Ovary (tissue), 3 donors: ENCODE data around the gene BOK.

Experiments used
- CTCF ChIP-seq, 3 donors: fragments of 450-650 bp in 2 of 3; fragments of 200-600 bp in 1 of 3; IDR thresholded peaks; one replicate each; pipeline versions ENCODE4 v1.5.1 to v1.8.0; 2016 to 2022; ENCODE audit warnings: antibody characterized with exemption in 3 of 3, mild to moderate bottlenecking in 1 of 3
- EP300 ChIP-seq: sonication (generic); formaldehyde crosslinking; IDR thresholded peaks from one replicate; pipeline ENCODE4 v1.6.1; 2017; ENCODE audit warnings: antibody characterized with exemption
- POLR2A ChIP-seq: fragments of 450-650 bp; IDR thresholded peaks from one replicate; pipeline ENCODE4 v1.6.1; 2017; ENCODE audit warnings: antibody characterized with exemption, mild to moderate bottlenecking, moderate library complexity
- donor health status: DM: no; HTN: no; CAD: no.

- TF ChIP-seq CTCF (IDR thresholded peaks at IDR 0.05), result no peak
- TF ChIP-seq EP300, result no peak
- TF ChIP-seq POLR2A, result no peak
These were observed 18.8 kb upstream of the BOK start for GRCh38 chr2:241539616-241540374.
